Esophagus muscularis mucosa (tissue), 4 donors: ENCODE data around the gene VSIG10L. TPM values are rescaled to one million over a fixed set of nuclear protein-coding genes. Genes with fewer than 3 reads are reported as not detected.

ENCODE experiments used
- DNase-seq: peaks from one replicate; pipeline ENCODE4 v3.0.0-alpha.2; 2017; ENCODE audit errors: extremely low spot score
- H3K27ac ChIP-seq, 4 donors: fragments of 200-600 bp; sonication (generic); replicated peaks in 1 of 4; 1 replicate in 3 of 4; 2 replicates in 1 of 4; pipeline ENCODE4 v1.5.1; 2016 to 2019; ENCODE audit warnings: mild to moderate bottlenecking in 1 of 4
- H3K27me3 ChIP-seq, 4 donors: fragments of 200-600 bp; sonication (generic); one replicate each; pipeline versions ENCODE4 v1.5.1 to v1.6.0; 2016 to 2019
- H3K36me3 ChIP-seq, 4 donors: fragments of 200-600 bp; sonication (generic); one replicate each; pipeline ENCODE4 v1.5.1; 2016 to 2019
- H3K4me1 ChIP-seq, 4 donors: fragments of 200-600 bp; sonication (generic); one replicate each; pipeline ENCODE4 v1.5.1; 2016 to 2019
- H3K4me3 ChIP-seq, 4 donors: fragments of 200-600 bp; sonication (generic); 1 replicate in 2 of 4; 2 replicates in 2 of 4; pipeline ENCODE4 v1.5.1; 2016 to 2019; ENCODE audit warnings: mild to moderate bottlenecking in 4 of 4, moderate library complexity in 1 of 4
- H3K9me3 ChIP-seq, 4 donors: fragments of 200-600 bp; sonication (generic); 1 replicate in 3 of 4; 2 replicates in 1 of 4; pipeline ENCODE4 v1.5.1; 2016 to 2019
- CTCF ChIP-seq, 3 experiments: fragments of 200-600 bp in 2 of 3; fragments of 450-650 bp in 1 of 3; sonication (generic) in 2 of 3; IDR thresholded peaks; one replicate each; pipeline ENCODE4 v1.5.1; 2017 to 2019; ENCODE audit warnings: antibody characterized with exemption in 3 of 3, mild to moderate bottlenecking in 2 of 3, moderate library complexity in 1 of 3
- EP300 ChIP-seq: sonication (generic); formaldehyde crosslinking; IDR thresholded peaks from one replicate; pipeline ENCODE4 v1.6.1; 2017; ENCODE audit warnings: antibody characterized with exemption
- POLR2A ChIP-seq: fragments of 450-650 bp; IDR thresholded peaks from one replicate; pipeline ENCODE4 v1.6.1; 2017; ENCODE audit warnings: antibody characterized with exemption, moderate library complexity, mild to moderate bottlenecking, low read depth
- POLR2AphosphoS5 ChIP-seq, 2 donors: sonication (generic); formaldehyde crosslinking; IDR thresholded peaks; one replicate each; pipeline ENCODE4 v1.6.1; 2017; ENCODE audit warnings: antibody characterized with exemption in 2 of 2
- WGBS: methylation state at CpG from one replicate; pipeline ENCODE4 v1.1.5; 2018; 5-methylcytosine and 5-hydroxymethylcytosine counted together
- intact Hi-C: fragments of 100-400 bp; cut with DNase I; formaldehyde crosslinking; loops from one replicate; pipeline ENCODE4 v1.15.1; 2023
- total RNA-seq, 4 donors: library from RNA; depleted of rRNA; stranded (reverse); fragments of >200 nt; gene quantifications; one replicate each; pipeline versions ENCODE4 v1.1.0 to v1.2.1, GENCODE V29; 2016

VSIG10L gene
- total RNA-seq, 4 donors from 2014 or later: 1.3 to 3.4 (median 2.2) TPM

DNA sequence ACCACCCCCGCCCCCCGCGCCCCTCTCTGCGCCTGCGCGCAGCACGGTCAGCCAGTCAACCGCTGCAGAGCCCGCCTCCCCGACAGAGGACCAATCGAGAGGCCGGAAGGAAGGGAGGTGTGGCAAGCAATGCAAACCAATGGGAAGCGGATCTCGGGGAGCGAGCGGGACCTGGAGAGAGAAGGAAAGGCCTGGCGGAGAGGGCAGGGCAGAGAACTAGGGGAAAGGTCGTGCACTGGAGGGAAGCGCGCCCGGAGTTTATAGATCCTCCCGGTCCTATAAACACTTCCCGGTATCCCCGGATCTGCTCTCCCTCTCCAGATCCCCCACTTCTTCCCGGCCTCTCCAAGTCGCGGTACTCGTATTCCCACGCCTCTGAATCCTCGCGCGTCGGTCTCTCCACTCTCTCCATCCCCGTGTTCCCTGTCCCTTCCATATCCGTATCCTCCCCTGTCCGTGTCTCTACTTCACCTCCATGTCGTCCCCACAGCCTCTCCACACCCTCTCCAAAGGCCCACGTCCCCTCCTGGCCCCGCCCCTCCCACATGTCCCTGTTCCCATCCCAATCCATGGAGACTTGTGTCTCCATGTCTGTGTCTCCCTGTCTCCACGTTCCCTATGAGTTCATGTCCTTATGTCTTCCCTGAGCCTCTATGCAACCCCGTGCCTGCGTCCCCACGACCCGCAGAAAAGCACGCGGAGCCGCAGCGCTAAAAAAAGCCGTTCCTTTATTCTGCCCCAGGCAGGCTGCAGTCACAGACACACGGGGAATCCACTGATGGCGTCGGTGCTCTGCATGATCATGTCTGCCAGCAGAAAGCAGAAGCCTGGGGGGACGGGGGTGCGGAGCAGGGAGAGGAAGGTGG is 24.7 kb upstream of the VSIG10L start:
- H3K4me1 ChIP-seq: peaks cover 32 to 56% (median 54%) of the 10 kb centered on the region in 4 donors
- TF ChIP-seq EP300 (no peak), CTCF (IDR thresholded peaks at IDR 0.05) (no peak), POLR2AphosphoS5 (IDR thresholded peaks at IDR 0.05) (peak; percentile 98 to 99), POLR2A (peak; percentile 64)
- peak overlapping the region; percentile 67 to 86 (median 75) for H3K4me3 ChIP-seq
- H3K27me3 ChIP-seq: no peaks in the 10 kb centered on the region
- DNase-seq: peak; percentile 99
- H3K9me3 ChIP-seq: no peaks in the 10 kb centered on the region
- intact Hi-C loops: loop anchor here (1.0 to 10.0 kb wide), 2 partner anchors 26 to 338 kb away; no protein-coding TSS in a partner anchor
- no peaks in the 10 kb centered on the region for H3K36me3 ChIP-seq
- peak overlapping the region; percentile 95 to 99 (median 97) for H3K27ac ChIP-seq
- WGBS: under 1% methylated on average over 38 of the region's 54 CpGs

- intact Hi-C loops: loop anchor here (1.0 to 10.0 kb wide), 2 partner anchors 26 to 339 kb away; no protein-coding TSS in a partner anchor
- H3K27me3 ChIP-seq: no peaks in the 10 kb centered on the region
- H3K27ac ChIP-seq: peak within 1 kb of the TSS; percentile 95 to 99 (median 97)
- peak within 1 kb of the TSS; percentile 67 to 86 (median 75) for H3K4me3 ChIP-seq
- H3K36me3 ChIP-seq: no peaks in the 10 kb centered on the region
- no peaks in the 10 kb centered on the region for H3K9me3 ChIP-seq
- TF ChIP-seq CTCF (IDR thresholded peaks at IDR 0.05) (no peak), POLR2A (peak; percentile 52), POLR2AphosphoS5 (IDR thresholded peaks at IDR 0.05) (peak in 1 of 2 donors; percentile 91), EP300 (no peak)
- no peak for DNase-seq
- WGBS: 3% methylated on average over 15 of the region's 27 CpGs
- H3K4me1 ChIP-seq: peaks cover 32 to 63% (median 54%) of the 10 kb centered on the region in 4 donors
Observed at GRCh38 chr19:51365965-51366388, 24.0 kb upstream of the VSIG10L start, which contains the start of gene ETFB. TSS of gene ETFB (minus strand) at chr19:51366388. CDS start at chr19:51366326, 62 bp downstream.

DNA sequence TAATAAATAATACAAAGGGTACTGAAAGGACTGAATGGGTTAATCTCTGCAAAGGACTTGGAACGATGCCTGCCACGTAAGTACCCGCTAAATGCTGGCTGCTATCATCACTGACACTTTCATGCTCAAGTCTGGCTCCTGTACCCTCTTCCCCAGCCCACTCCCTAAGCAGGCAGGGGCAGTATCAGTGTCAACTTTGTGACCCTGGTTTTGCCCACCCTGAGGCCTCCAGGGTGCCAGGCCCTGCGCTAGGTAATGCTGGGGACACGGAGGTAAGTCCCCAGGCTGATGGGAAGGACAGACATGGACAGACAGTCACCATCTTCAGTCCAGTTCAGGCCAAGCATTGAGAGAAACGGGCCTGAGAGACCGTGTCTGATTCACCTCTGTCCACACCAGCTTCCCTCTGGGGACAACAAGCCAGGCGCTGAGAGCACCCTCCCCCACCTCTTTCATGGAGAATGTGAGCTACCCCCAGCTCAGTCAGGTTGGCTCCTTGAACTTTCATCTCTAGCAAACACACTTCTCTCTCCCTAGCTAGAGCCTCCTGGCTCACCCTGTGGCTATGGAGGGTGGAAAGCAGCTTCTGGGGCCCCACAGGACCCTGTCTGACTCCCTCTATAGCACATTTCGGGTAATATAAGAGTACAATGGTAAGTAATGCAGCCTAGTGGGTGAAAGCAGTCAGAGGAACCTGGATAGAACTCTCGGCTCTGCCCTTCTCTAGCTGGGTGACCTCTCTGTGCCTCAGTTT is 23.4 kb upstream of the VSIG10L start:
- Histone ChIP-seq H3K36me3 (no peaks in the 10 kb centered on the region), H3K9me3 (no peaks in the 10 kb centered on the region), H3K4me3 (peak overlapping the region; percentile 67 to 86 (median 75)), H3K27ac (peak overlapping the region; percentile 95 to 99 (median 97)), H3K27me3 (no peaks in the 10 kb centered on the region), H3K4me1 (peaks cover 32 to 65% (median 54%) of the 10 kb centered on the region in 4 donors)
- no peak for TF ChIP-seq POLR2A
- TF ChIP-seq POLR2AphosphoS5 (IDR thresholded peaks at IDR 0.05): peak in 1 of 2 donors; percentile 31
- DNase-seq: no peak
- 17% methylated on average over 10 of the region's 10 CpGs for WGBS
- intact Hi-C loops: loop anchor here (10.0 kb wide), 1 partner anchor 339 kb away; no protein-coding TSS in a partner anchor

DNA sequence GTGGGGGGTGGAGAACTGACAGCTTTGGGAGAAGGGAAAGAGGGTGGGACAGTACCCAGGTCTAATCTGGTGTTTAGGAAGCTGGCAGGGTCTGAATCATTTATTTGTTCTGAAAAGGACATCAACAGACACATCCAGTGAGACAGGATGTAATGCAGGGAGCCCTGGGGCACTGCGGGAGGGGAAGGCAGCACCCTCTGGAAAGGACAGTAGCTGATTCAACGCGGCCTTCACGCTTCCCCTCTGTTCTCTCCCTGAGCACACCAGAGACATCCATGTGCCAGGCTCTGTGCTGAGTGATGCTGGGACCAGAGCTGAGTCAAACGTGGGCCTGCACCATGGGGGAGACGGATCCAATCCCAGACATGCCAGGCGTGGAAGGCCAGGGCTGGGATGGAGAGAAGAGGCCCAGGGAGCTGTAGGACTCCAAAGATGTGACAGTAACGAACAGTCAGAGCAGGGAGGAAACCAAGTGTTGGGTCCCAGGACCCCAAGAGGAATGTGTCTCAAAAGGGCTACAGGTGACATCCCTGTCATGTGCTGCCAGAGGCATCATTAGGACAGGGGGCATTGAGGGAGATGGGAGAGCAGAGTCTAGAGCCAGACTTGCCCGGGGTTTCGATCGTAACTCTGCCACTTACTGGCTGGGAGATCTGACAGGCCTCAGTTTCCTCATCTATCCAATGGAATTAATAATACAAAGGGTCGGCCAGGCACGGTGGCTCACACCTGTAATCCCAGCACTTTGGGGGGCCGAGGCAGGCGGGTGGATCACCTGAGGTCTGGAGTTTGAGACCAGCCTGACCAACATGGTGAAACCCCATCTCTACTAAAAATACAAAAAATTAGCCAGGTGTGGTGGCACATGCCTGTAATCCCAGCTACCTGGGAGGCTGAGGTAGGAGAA is 22.5 kb upstream of the VSIG10L start:
- no peak for DNase-seq
- WGBS: 70% methylated on average over 15 of the region's 15 CpGs
- TF ChIP-seq POLR2AphosphoS5 (IDR thresholded peaks at IDR 0.05) (peak; percentile 20 to 26), EP300 (no peak)
- Histone ChIP-seq H3K4me1 (peaks cover 32 to 67% (median 57%) of the 10 kb centered on the region in 4 donors), H3K36me3 (no peaks in the 10 kb centered on the region), H3K4me3 (peak overlapping the region in 1 of 4 donors; percentile 67), H3K27me3 (no peaks in the 10 kb centered on the region), H3K9me3 (no peaks in the 10 kb centered on the region), H3K27ac (peak overlapping the region; percentile 95 to 99 (median 97))
- intact Hi-C loops: loop anchor here (10.0 kb wide), 1 partner anchor 340 kb away; no protein-coding TSS in a partner anchor

DNA sequence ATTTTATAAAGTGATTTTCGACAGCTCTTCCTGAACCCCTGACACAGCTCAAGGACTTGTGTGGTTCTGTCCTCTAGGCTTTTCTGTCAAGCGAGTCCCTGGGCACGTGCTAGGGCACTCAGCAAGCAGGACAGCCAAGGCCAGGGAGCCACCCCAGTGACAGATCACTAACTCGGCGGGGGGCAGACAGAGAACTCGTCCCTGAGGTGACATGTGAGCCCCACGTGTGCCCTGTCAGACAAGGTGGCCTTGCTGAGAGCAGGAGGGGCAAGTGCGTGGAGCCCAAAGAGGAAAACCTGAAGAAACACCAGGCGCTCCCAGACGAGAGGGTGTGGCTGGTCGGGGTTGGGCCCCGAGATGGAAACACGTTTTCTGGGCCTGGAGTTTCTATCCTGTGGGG is 19.3 kb upstream of the VSIG10L start:
- Histone ChIP-seq H3K9me3 (no peaks in the 10 kb centered on the region), H3K27me3 (no peaks in the 10 kb centered on the region), H3K4me1 (peaks cover 36 to 68% (median 53%) of the 10 kb centered on the region in 4 donors), H3K4me3 (no peak overlapping the region), H3K27ac (peak overlapping the region; percentile 95 to 99 (median 97)), H3K36me3 (no peaks in the 10 kb centered on the region)
- intact Hi-C loops: loop anchor here (10.0 kb wide), 1 partner anchor 344 kb away; no protein-coding TSS in a partner anchor
- 87% methylated on average over 13 of the region's 13 CpGs for WGBS
- TF ChIP-seq POLR2AphosphoS5 (IDR thresholded peaks at IDR 0.05) (no peak), CTCF (IDR thresholded peaks at IDR 0.05) (no peak), POLR2A (no peak), EP300 (no peak)
- DNase-seq: no peak
